Activated naive CD8-positive, alpha-beta T cell treated with anti-CD3 and anti-CD28 coated beads for 36 hours (primary cell): ENCODE results near the gene ALDH3B2. TPM values are rescaled to one million over a fixed set of nuclear protein-coding genes. Genes with fewer than 3 reads are reported as not detected.
"Not testable (repeated sequence)": the region's sequence is repeated elsewhere in the genome, so short reads cannot be mapped to it uniquely, and the experiment has no call there.

Experiments used
- DNase-seq: peaks from one replicate; pipeline ENCODE4 v3.0.0; 2021
- H3K27ac Mint-ChIP-seq: one replicate; pipeline ENCODE4 v1.8.0; 2022; ENCODE audit warnings: mild to moderate bottlenecking, moderate library complexity, mixed read lengths
- H3K27me3 Mint-ChIP-seq: one replicate; pipeline ENCODE4 v1.8.0; 2022; ENCODE audit warnings: mild to moderate bottlenecking, mixed read lengths
- H3K36me3 Mint-ChIP-seq: one replicate; pipeline ENCODE4 v1.8.0; 2021; ENCODE audit warnings: mild to moderate bottlenecking, mixed read lengths
- H3K4me1 Mint-ChIP-seq: one replicate; pipeline ENCODE4 v1.8.0; 2021; ENCODE audit warnings: mixed read lengths
- H3K4me3 Mint-ChIP-seq: one replicate; pipeline ENCODE4 v1.8.0; 2022; ENCODE audit warnings: mild to moderate bottlenecking, moderate library complexity, mixed read lengths
- H3K9me3 Mint-ChIP-seq: one replicate; pipeline ENCODE4 v1.8.0; 2022; ENCODE audit warnings: mixed read lengths
- total RNA-seq, 2 experiments: library from RNA; stranded (reverse); gene quantifications; one replicate each; pipeline ENCODE4 v1.2.3, GENCODE V29; 2021

The ALDH3B2 gene
- total RNA-seq, 2 experiments from 2014 or later, result not detected

GRCh38 chr11:67696998-67697397 is 22.6 kb upstream of the ALDH3B2 start:
- no peak for DNase-seq
- H3K27ac Mint-ChIP-seq, result no peak overlapping the region
- H3K4me3 Mint-ChIP-seq, result no peak overlapping the region
- H3K4me1 Mint-ChIP-seq, result peaks cover 3% of the 10 kb centered on the region
- no peaks in the 10 kb centered on the region for H3K36me3 Mint-ChIP-seq
- H3K9me3 Mint-ChIP-seq, result no peaks in the 10 kb centered on the region
- no peaks in the 10 kb centered on the region for H3K27me3 Mint-ChIP-seq

GRCh38 chr11:67695606-67696005 is 21.2 kb upstream of the ALDH3B2 start:
- Mint-ChIP-seq H3K9me3 (no peaks in the 10 kb centered on the region), H3K27ac (no peak overlapping the region), H3K4me3 (no peak overlapping the region), H3K27me3 (no peaks in the 10 kb centered on the region), H3K4me1 (peaks cover 5% of the 10 kb centered on the region), H3K36me3 (no peaks in the 10 kb centered on the region)
- no peak for DNase-seq

- no peaks in the 10 kb centered on the region for H3K36me3 Mint-ChIP-seq
- no peak overlapping the region for H3K4me3 Mint-ChIP-seq
- DNase-seq, result no peak
Measured at GRCh38 chr11:67694875-67695555, 20.6 kb upstream of the ALDH3B2 start.

GRCh38 chr11:67691149-67691548 is 16.7 kb upstream of the ALDH3B2 start:
- H3K4me3 Mint-ChIP-seq, result no peak overlapping the region
- no peak for DNase-seq
- no peaks in the 10 kb centered on the region for H3K36me3 Mint-ChIP-seq
- no peak overlapping the region for H3K27ac Mint-ChIP-seq
- H3K4me1 Mint-ChIP-seq, result peaks cover 10% of the 10 kb centered on the region
- H3K9me3 Mint-ChIP-seq, result no peaks in the 10 kb centered on the region
- peaks cover 22% of the 10 kb centered on the region for H3K27me3 Mint-ChIP-seq

More at GRCh38 chr11:67694875-67695555, 20.6 kb upstream of the ALDH3B2 start:
- peaks cover 5% of the 10 kb centered on the region for H3K4me1 Mint-ChIP-seq
- H3K27ac Mint-ChIP-seq, result no peak overlapping the region
- no peaks in the 10 kb centered on the region for H3K27me3 Mint-ChIP-seq
- H3K9me3 Mint-ChIP-seq, result no peaks in the 10 kb centered on the region

- no peaks in the 10 kb centered on the region for H3K9me3 Mint-ChIP-seq
- H3K4me1 Mint-ChIP-seq, result peaks cover 12% of the 10 kb centered on the region
- H3K27me3 Mint-ChIP-seq, result peaks cover 26% of the 10 kb centered on the region
- no peak overlapping the region for H3K4me3 Mint-ChIP-seq
- no peaks in the 10 kb centered on the region for H3K36me3 Mint-ChIP-seq
- no peak overlapping the region for H3K27ac Mint-ChIP-seq
- DNase-seq, result no peak
Measured at GRCh38 chr11:67689178-67689577, 14.8 kb upstream of the ALDH3B2 start.

- Mint-ChIP-seq H3K9me3 (no peaks in the 10 kb centered on the region), H3K4me3 (no peak overlapping the region), H3K4me1 (peaks cover 12% of the 10 kb centered on the region), H3K36me3 (no peaks in the 10 kb centered on the region), H3K27ac (no peak overlapping the region), H3K27me3 (peaks cover 26% of the 10 kb centered on the region)
- DNase-seq, result no peak
Measured at GRCh38 chr11:67687986-67688385, 13.6 kb upstream of the ALDH3B2 start.

GRCh38 chr11:67685641-67686332 is 11.4 kb upstream of the ALDH3B2 start:
- not testable (repeated sequence) for DNase-seq, H3K36me3 Mint-ChIP-seq, H3K4me1 Mint-ChIP-seq, H3K4me3 Mint-ChIP-seq, H3K27ac Mint-ChIP-seq, H3K9me3 Mint-ChIP-seq
- peaks cover 26% of the 10 kb centered on the region for H3K27me3 Mint-ChIP-seq

GRCh38 chr11:67682126-67683034 is 8.0 kb upstream of the ALDH3B2 start:
- not testable (repeated sequence) for H3K27me3 Mint-ChIP-seq, DNase-seq, H3K36me3 Mint-ChIP-seq, H3K9me3 Mint-ChIP-seq, H3K4me3 Mint-ChIP-seq, H3K27ac Mint-ChIP-seq, H3K4me1 Mint-ChIP-seq

GRCh38 chr11:67680696-67681470 is 6.5 kb upstream of the ALDH3B2 start:
- H3K4me3 Mint-ChIP-seq, result no peak overlapping the region
- no peaks in the 10 kb centered on the region for H3K36me3 Mint-ChIP-seq
- H3K27ac Mint-ChIP-seq, result no peak overlapping the region
- H3K9me3 Mint-ChIP-seq, result no peaks in the 10 kb centered on the region
- no peak for DNase-seq
- peaks cover 1% of the 10 kb centered on the region for H3K4me1 Mint-ChIP-seq
- H3K27me3 Mint-ChIP-seq, result peaks cover 3% of the 10 kb centered on the region

GRCh38 chr11:67675058-67675747 is 780 bp upstream of the ALDH3B2 start:
- Mint-ChIP-seq H3K4me1 (no peaks in the 10 kb centered on the region), H3K9me3 (no peaks in the 10 kb centered on the region), H3K36me3 (no peaks in the 10 kb centered on the region), H3K4me3 (no peak overlapping the region), H3K27me3 (no peaks in the 10 kb centered on the region), H3K27ac (no peak overlapping the region)
- no peak for DNase-seq

GRCh38 chr11:67673902-67674301 is 521 bp downstream of the ALDH3B2 start:
- Mint-ChIP-seq H3K9me3 (no peaks in the 10 kb centered on the region), H3K4me3 (no peak overlapping the region), H3K4me1 (no peaks in the 10 kb centered on the region), H3K27ac (no peak overlapping the region), H3K36me3 (no peaks in the 10 kb centered on the region), H3K27me3 (no peaks in the 10 kb centered on the region)
- DNase-seq, result no peak

- H3K36me3 Mint-ChIP-seq, result no peaks in the 10 kb centered on the region
- H3K9me3 Mint-ChIP-seq, result no peaks in the 10 kb centered on the region
- H3K4me3 Mint-ChIP-seq, result no peak overlapping the region
- H3K27ac Mint-ChIP-seq, result no peak overlapping the region
- DNase-seq, result no peak
- no peaks in the 10 kb centered on the region for H3K4me1 Mint-ChIP-seq
- H3K27me3 Mint-ChIP-seq, result no peaks in the 10 kb centered on the region
Measured at GRCh38 chr11:67673358-67673757, 1.1 kb downstream of the ALDH3B2 start.

GRCh38 chr11:67671211-67671520 is 3.3 kb downstream of the ALDH3B2 start:
- DNase-seq, result no peak
- Mint-ChIP-seq H3K27ac (no peak overlapping the region), H3K36me3 (no peaks in the 10 kb centered on the region), H3K4me1 (no peaks in the 10 kb centered on the region), H3K9me3 (no peaks in the 10 kb centered on the region), H3K4me3 (no peak overlapping the region), H3K27me3 (no peaks in the 10 kb centered on the region)
